Measurements from ENCODE around the gene UTP25. TPM values are rescaled to one million over a fixed set of nuclear protein-coding genes. Genes with fewer than 3 reads are reported as not detected.
"Not testable (repeated sequence)": the region's sequence is repeated elsewhere in the genome, so short reads cannot be mapped to it uniquely, and the experiment has no call there.

Gene UTP25
- total RNA-seq, 3 donors from 2014 or later (not counting 1 experiment from before 2014, with no cell fraction given): 6.0 to 8.9 (median 8.3) TPM

- WGBS (ENCODE audit: insufficient coverage): 95% methylated on average over 18 of the region's 21 CpGs
- intact Hi-C loops (cut with micrococcal nuclease); ATAC-seq; H3K4me3 Mint-ChIP-seq; H3K36me3 ChIP-seq (ENCODE audit: control insufficient read depth, insufficient read depth, low read length); H3K4me1 Mint-ChIP-seq; H3K27ac Mint-ChIP-seq; H3K27me3 ChIP-seq (ENCODE audit: control insufficient read depth, insufficient read depth, low read length); H3K9me3 ChIP-seq (ENCODE audit: control insufficient read depth, insufficient read depth, low read length); H3K36me3 Mint-ChIP-seq; H3K4me3 ChIP-seq (ENCODE audit: low read length); H3K9me3 Mint-ChIP-seq; DNase-seq; H3K27ac ChIP-seq (ENCODE audit: low read length); H3K4me1 ChIP-seq (ENCODE audit: control insufficient read depth, insufficient read depth, low read length): not testable (repeated sequence)
- peaks cover 0 to 10% of the 10 kb centered on the region in 2 donors for H3K27me3 Mint-ChIP-seq (ENCODE audit: low read depth in 2 of 2)
Measured at GRCh38 chr1:209898851-209899250, 71.1 kb downstream of the UTP25 start.

GRCh38 chr1:209899948-209900347, 72.2 kb downstream of the UTP25 start:
- Mint-ChIP-seq H3K9me3 (no peaks in the 10 kb centered on the region), H3K27me3 (ENCODE audit: low read depth in 2 of 2) (peaks cover 5 to 7% of the 10 kb centered on the region in 2 donors), H3K4me3 (no peak overlapping the region), H3K4me1 (no peaks in the 10 kb centered on the region), H3K36me3 (no peaks in the 10 kb centered on the region), H3K27ac (no peak overlapping the region)
- ATAC-seq: no peak
- H3K4me3 ChIP-seq (ENCODE audit: low read length): no peak overlapping the region
- no peaks in the 10 kb centered on the region for H3K9me3 ChIP-seq (ENCODE audit: control insufficient read depth, insufficient read depth, low read length)
- TF ChIP-seq CTCF (IDR thresholded peaks at IDR 0.05): no peak
- 68% methylated on average over 3 of the region's 3 CpGs for WGBS (ENCODE audit: insufficient coverage)
- H3K36me3 ChIP-seq (ENCODE audit: control insufficient read depth, insufficient read depth, low read length): no peaks in the 10 kb centered on the region
- no peaks in the 10 kb centered on the region for H3K4me1 ChIP-seq (ENCODE audit: control insufficient read depth, insufficient read depth, low read length)
- DNase-seq: peak in 1 of 2 donors; percentile 5
- no peaks in the 10 kb centered on the region for H3K27me3 ChIP-seq (ENCODE audit: control insufficient read depth, insufficient read depth, low read length)
- H3K27ac ChIP-seq (ENCODE audit: low read length): no peak overlapping the region
- intact Hi-C loops (cut with micrococcal nuclease): no loop called here

GRCh38 chr1:209900734-209901133, 73.0 kb downstream of the UTP25 start:
- WGBS (ENCODE audit: insufficient coverage): no CpG with 5 or more reads among the region's 1 CpG
- H3K36me3 Mint-ChIP-seq: no peaks in the 10 kb centered on the region
- no peaks in the 10 kb centered on the region for H3K27me3 ChIP-seq (ENCODE audit: control insufficient read depth, insufficient read depth, low read length)
- H3K4me3 ChIP-seq (ENCODE audit: low read length): no peak overlapping the region
- H3K27ac Mint-ChIP-seq: no peak overlapping the region
- no peaks in the 10 kb centered on the region for H3K9me3 ChIP-seq (ENCODE audit: control insufficient read depth, insufficient read depth, low read length)
- DNase-seq (no peak), ATAC-seq (no peak)
- H3K4me3 Mint-ChIP-seq: no peak overlapping the region
- no peaks in the 10 kb centered on the region for H3K4me1 ChIP-seq (ENCODE audit: control insufficient read depth, insufficient read depth, low read length)
- H3K9me3 Mint-ChIP-seq: no peaks in the 10 kb centered on the region
- H3K27ac ChIP-seq (ENCODE audit: low read length): no peak overlapping the region
- no peaks in the 10 kb centered on the region for H3K4me1 Mint-ChIP-seq
- intact Hi-C loops (cut with micrococcal nuclease): no loop called here
- no peak for TF ChIP-seq CTCF (IDR thresholded peaks at IDR 0.05)
- H3K36me3 ChIP-seq (ENCODE audit: control insufficient read depth, insufficient read depth, low read length): no peaks in the 10 kb centered on the region
- peaks cover 5 to 7% of the 10 kb centered on the region in 2 donors for H3K27me3 Mint-ChIP-seq (ENCODE audit: low read depth in 2 of 2)

- H3K9me3 Mint-ChIP-seq: no peaks in the 10 kb centered on the region
Measured at GRCh38 chr1:209901211-209901610, 73.4 kb downstream of the UTP25 start.

GRCh38 chr1:209904774-209905173, 77.0 kb downstream of the UTP25 start:
- ATAC-seq; intact Hi-C loops (cut with micrococcal nuclease); H3K27ac Mint-ChIP-seq; DNase-seq; H3K27ac ChIP-seq (ENCODE audit: low read length); H3K36me3 Mint-ChIP-seq; H3K4me3 ChIP-seq (ENCODE audit: low read length); H3K27me3 ChIP-seq (ENCODE audit: control insufficient read depth, insufficient read depth, low read length); H3K4me1 Mint-ChIP-seq; H3K36me3 ChIP-seq (ENCODE audit: control insufficient read depth, insufficient read depth, low read length); H3K4me3 Mint-ChIP-seq; H3K4me1 ChIP-seq (ENCODE audit: control insufficient read depth, insufficient read depth, low read length); H3K27me3 Mint-ChIP-seq (ENCODE audit: low read depth in 2 of 2); H3K9me3 Mint-ChIP-seq; H3K9me3 ChIP-seq (ENCODE audit: control insufficient read depth, insufficient read depth, low read length): not testable (repeated sequence)
- no CpG with 5 or more reads among the region's 1 CpG for WGBS (ENCODE audit: insufficient coverage)

More at GRCh38 chr1:209901211-209901610, 73.4 kb downstream of the UTP25 start:
- Mint-ChIP-seq H3K27ac (no peak overlapping the region), H3K4me1 (no peaks in the 10 kb centered on the region), H3K27me3 (ENCODE audit: low read depth in 2 of 2) (peaks cover 3 to 5% of the 10 kb centered on the region in 2 donors), H3K36me3 (no peaks in the 10 kb centered on the region), H3K4me3 (no peak overlapping the region)
- Histone ChIP-seq H3K9me3 (ENCODE audit: control insufficient read depth, insufficient read depth, low read length) (no peaks in the 10 kb centered on the region), H3K36me3 (ENCODE audit: control insufficient read depth, insufficient read depth, low read length) (no peaks in the 10 kb centered on the region), H3K4me1 (ENCODE audit: control insufficient read depth, insufficient read depth, low read length) (no peaks in the 10 kb centered on the region), H3K4me3 (ENCODE audit: low read length) (no peak overlapping the region), H3K27ac (ENCODE audit: low read length) (no peak overlapping the region), H3K27me3 (ENCODE audit: control insufficient read depth, insufficient read depth, low read length) (no peaks in the 10 kb centered on the region)
- ATAC-seq (no peak), DNase-seq (no peak)
- TF ChIP-seq CTCF (IDR thresholded peaks at IDR 0.05): no peak
- 92% methylated on average over 2 of the region's 2 CpGs for WGBS (ENCODE audit: insufficient coverage)
- intact Hi-C loops (cut with micrococcal nuclease): no loop called here

Measured in natural killer cell (primary cell).